NCI-H526 treated with DMSO at 0.1 percent for 48 hours (cell line): ENCODE measurements around the gene OLFML1.

Experiments used
- DNase-seq: peaks from one replicate; lab custom pipeline; 2025; lab: John Stamatoyannopoulos, UW

Gene OLFML1

GRCh38 chr11:7480113-7480512, 5.2 kb upstream of the OLFML1 start:
- no peak for DNase-seq

- DNase-seq = no peak
Measured at GRCh38 chr11:7484131-7484530, 1.2 kb upstream of the OLFML1 start.

- DNase-seq = no peak
Measured at GRCh38 chr11:7484645-7485044, 661 bp upstream of the OLFML1 start.

GRCh38 chr11:7486098-7486780, 933 bp downstream of the OLFML1 start:
- no peak for DNase-seq

GRCh38 chr11:7486781-7487140, 1.5 kb downstream of the OLFML1 start:
- DNase-seq = no peak

- no peak for DNase-seq
Measured at GRCh38 chr11:7487360-7487759, 2.1 kb downstream of the OLFML1 start.

- DNase-seq = no peak
Measured at GRCh38 chr11:7488681-7489080, 3.4 kb downstream of the OLFML1 start.

GRCh38 chr11:7489376-7489775, 4.1 kb downstream of the OLFML1 start:
- no peak for DNase-seq

- no peak for DNase-seq
Measured at GRCh38 chr11:7490054-7490453, 4.7 kb downstream of the OLFML1 start.

GRCh38 chr11:7490535-7490934, 5.2 kb downstream of the OLFML1 start:
- DNase-seq = no peak

- DNase-seq = no peak
Measured at GRCh38 chr11:7492253-7492652, 6.9 kb downstream of the OLFML1 start.

- DNase-seq = no peak
Measured at GRCh38 chr11:7493670-7494069, 8.4 kb downstream of the OLFML1 start.

GRCh38 chr11:7494086-7494745, 8.9 kb downstream of the OLFML1 start:
- DNase-seq = no peak

- DNase-seq = no peak
Measured at GRCh38 chr11:7495882-7496551, 10.7 kb downstream of the OLFML1 start.

- no peak for DNase-seq
Measured at GRCh38 chr11:7498193-7498592, 12.9 kb downstream of the OLFML1 start.

- DNase-seq = no peak
Measured at GRCh38 chr11:7499081-7499480, 13.8 kb downstream of the OLFML1 start.

- no peak for DNase-seq
Measured at GRCh38 chr11:7500251-7500650, 14.9 kb downstream of the OLFML1 start.

- no peak for DNase-seq
Measured at GRCh38 chr11:7501251-7501650, 15.9 kb downstream of the OLFML1 start.

GRCh38 chr11:7501894-7502293, 16.6 kb downstream of the OLFML1 start:
- no peak for DNase-seq

GRCh38 chr11:7506243-7506642, 20.9 kb downstream of the OLFML1 start:
- no peak for DNase-seq

GRCh38 chr11:7508087-7508486, 22.8 kb downstream of the OLFML1 start:
- DNase-seq = no peak

GRCh38 chr11:7509966-7510365, 24.7 kb downstream of the OLFML1 start:
- no peak for DNase-seq

- DNase-seq = no peak
Measured at GRCh38 chr11:7511401-7511800, 26.1 kb downstream of the OLFML1 start.
